HL-60 (cell line): ENCODE data around the gene FMNL2.

ENCODE experiments used
- POLR2AphosphoS5 ChIP-seq: IDR thresholded peaks from 2 replicates; pipeline ENCODE4 v1.6.1; 2012; ENCODE audit warnings: low read depth
- SPI1 ChIP-seq: IDR thresholded peaks from 2 replicates; pipeline ENCODE4 v1.6.1; 2012; ENCODE audit warnings: low read depth, mild to moderate bottlenecking, borderline replicate concordance
- TF ChIP-seq, protein P1 (sequence below): IDR thresholded peaks from one replicate; pipeline ENCODE4 v1.5.1; 2011; ENCODE audit warnings: low read length, control low read depth, inconsistent platforms; ENCODE audit not compliant: insufficient read depth

DNA sequence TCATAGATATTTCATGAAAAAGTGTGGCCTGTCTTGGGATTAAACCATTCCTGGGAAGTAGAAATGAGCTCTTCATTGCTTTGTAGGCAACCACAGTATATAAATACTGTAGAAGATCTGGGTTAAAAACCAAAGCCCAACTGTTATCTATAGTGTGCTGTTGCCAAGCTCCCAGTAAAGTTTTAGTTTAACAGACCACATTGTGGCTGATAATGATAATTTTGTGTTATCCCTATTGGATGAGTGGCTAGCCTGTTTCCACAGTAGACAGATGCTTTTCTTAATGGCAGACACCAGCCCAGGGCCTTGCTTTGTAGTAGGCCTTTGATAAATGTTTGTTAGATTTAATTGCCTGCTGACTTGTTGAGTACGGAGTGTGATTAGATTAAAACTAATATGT is 52.1 kb downstream of the FMNL2 start:
- no peak for TF ChIP-seq POLR2AphosphoS5
- TF ChIP-seq, protein P1, sequence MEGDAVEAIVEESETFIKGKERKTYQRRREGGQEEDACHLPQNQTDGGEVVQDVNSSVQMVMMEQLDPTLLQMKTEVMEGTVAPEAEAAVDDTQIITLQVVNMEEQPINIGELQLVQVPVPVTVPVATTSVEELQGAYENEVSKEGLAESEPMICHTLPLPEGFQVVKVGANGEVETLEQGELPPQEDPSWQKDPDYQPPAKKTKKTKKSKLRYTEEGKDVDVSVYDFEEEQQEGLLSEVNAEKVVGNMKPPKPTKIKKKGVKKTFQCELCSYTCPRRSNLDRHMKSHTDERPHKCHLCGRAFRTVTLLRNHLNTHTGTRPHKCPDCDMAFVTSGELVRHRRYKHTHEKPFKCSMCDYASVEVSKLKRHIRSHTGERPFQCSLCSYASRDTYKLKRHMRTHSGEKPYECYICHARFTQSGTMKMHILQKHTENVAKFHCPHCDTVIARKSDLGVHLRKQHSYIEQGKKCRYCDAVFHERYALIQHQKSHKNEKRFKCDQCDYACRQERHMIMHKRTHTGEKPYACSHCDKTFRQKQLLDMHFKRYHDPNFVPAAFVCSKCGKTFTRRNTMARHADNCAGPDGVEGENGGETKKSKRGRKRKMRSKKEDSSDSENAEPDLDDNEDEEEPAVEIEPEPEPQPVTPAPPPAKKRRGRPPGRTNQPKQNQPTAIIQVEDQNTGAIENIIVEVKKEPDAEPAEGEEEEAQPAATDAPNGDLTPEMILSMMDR: no peak
- no peak for TF ChIP-seq SPI1
